ENCODE measurements around the gene BMP3.
A peak's percentile ranks its signal among the peaks of the same experiment; 100 is the strongest.

Gene BMP3

GRCh38 chr4:81042578-81043365, 12.3 kb downstream of the BMP3 start:
- DNase-seq: no peak

- DNase-seq: no peak
These were observed 18.8 kb downstream of the BMP3 start for GRCh38 chr4:81049330-81049729.

- peak; percentile 51 for DNase-seq
These were observed 19.4 kb downstream of the BMP3 start for GRCh38 chr4:81049907-81050306.

- DNase-seq: peak; percentile 71
These were observed 21.9 kb downstream of the BMP3 start for GRCh38 chr4:81052119-81053068.

- no peak for DNase-seq
These were observed 28.1 kb downstream of the BMP3 start for GRCh38 chr4:81058621-81059020.

- no peak for DNase-seq
These were observed 30.3 kb downstream of the BMP3 start for GRCh38 chr4:81060587-81061343.

- no peak for DNase-seq
These were observed 30.8 kb downstream of the BMP3 start for GRCh38 chr4:81061344-81061730.

GRCh38 chr4:81062001-81062400, 31.5 kb downstream of the BMP3 start:
- no peak for DNase-seq

GRCh38 chr4:81065446-81065845, 34.9 kb downstream of the BMP3 start:
- DNase-seq: no peak

- peak; percentile 72 for DNase-seq
These were observed 39.3 kb downstream of the BMP3 start for GRCh38 chr4:81069706-81070331.

GRCh38 chr4:81071013-81071412, 40.5 kb downstream of the BMP3 start:
- no peak for DNase-seq

- no peak for DNase-seq
These were observed 50.6 kb downstream of the BMP3 start for GRCh38 chr4:81081156-81081555.

- no peak for DNase-seq
These were observed 53.5 kb downstream of the BMP3 start for GRCh38 chr4:81084029-81084428.

- DNase-seq: no peak
These were observed 54.1 kb downstream of the BMP3 start for GRCh38 chr4:81084634-81085033.

GRCh38 chr4:81085291-81085690, 54.8 kb downstream of the BMP3 start:
- DNase-seq: no peak

- no peak for DNase-seq
These were observed 55.5 kb downstream of the BMP3 start for GRCh38 chr4:81085979-81086378.

GRCh38 chr4:81093720-81094401, 63.4 kb downstream of the BMP3 start:
- DNase-seq: no peak

- no peak for DNase-seq
These were observed 64.9 kb downstream of the BMP3 start for GRCh38 chr4:81095389-81095788.

- DNase-seq: no peak
These were observed 66.1 kb downstream of the BMP3 start for GRCh38 chr4:81096566-81096965.

GRCh38 chr4:81102107-81102506, 71.6 kb downstream of the BMP3 start:
- no peak for DNase-seq

- no peak for DNase-seq
These were observed 75.6 kb downstream of the BMP3 start for GRCh38 chr4:81106150-81106549.

Data from left hindlimb (tissue), 1 donor.